ENCODE results near the gene BNC2.

The BNC2 gene

DNA sequence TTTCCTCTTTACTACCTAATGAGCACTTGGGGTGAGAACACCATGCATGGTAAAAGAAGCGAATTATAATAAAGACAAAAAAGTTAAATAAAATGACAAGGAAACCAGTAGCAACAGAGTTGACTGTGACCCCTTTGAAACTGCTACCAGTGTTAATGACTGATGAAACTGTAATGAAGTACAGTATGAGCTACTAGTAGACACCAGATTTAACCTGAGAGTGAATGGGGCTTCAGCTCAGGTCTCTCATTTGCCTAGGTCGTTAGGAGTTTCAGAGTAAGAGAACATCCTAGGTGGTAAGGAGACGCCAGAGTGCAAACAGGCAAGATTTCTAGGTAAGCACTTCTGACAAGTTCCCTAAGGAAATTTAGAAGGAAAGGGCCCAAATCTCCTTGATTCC, 346.4 kb downstream of the BNC2 start:
- DNase-seq (ENCODE audit: low read depth): no peak
- TF ChIP-seq, protein P1, sequence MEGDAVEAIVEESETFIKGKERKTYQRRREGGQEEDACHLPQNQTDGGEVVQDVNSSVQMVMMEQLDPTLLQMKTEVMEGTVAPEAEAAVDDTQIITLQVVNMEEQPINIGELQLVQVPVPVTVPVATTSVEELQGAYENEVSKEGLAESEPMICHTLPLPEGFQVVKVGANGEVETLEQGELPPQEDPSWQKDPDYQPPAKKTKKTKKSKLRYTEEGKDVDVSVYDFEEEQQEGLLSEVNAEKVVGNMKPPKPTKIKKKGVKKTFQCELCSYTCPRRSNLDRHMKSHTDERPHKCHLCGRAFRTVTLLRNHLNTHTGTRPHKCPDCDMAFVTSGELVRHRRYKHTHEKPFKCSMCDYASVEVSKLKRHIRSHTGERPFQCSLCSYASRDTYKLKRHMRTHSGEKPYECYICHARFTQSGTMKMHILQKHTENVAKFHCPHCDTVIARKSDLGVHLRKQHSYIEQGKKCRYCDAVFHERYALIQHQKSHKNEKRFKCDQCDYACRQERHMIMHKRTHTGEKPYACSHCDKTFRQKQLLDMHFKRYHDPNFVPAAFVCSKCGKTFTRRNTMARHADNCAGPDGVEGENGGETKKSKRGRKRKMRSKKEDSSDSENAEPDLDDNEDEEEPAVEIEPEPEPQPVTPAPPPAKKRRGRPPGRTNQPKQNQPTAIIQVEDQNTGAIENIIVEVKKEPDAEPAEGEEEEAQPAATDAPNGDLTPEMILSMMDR (conservative IDR thresholded peaks at IDR 0.05; ENCODE audit: low read depth, low read length): no peak
- no peak overlapping the region for H3K4me3 ChIP-seq (ENCODE audit: low read length)

DNA sequence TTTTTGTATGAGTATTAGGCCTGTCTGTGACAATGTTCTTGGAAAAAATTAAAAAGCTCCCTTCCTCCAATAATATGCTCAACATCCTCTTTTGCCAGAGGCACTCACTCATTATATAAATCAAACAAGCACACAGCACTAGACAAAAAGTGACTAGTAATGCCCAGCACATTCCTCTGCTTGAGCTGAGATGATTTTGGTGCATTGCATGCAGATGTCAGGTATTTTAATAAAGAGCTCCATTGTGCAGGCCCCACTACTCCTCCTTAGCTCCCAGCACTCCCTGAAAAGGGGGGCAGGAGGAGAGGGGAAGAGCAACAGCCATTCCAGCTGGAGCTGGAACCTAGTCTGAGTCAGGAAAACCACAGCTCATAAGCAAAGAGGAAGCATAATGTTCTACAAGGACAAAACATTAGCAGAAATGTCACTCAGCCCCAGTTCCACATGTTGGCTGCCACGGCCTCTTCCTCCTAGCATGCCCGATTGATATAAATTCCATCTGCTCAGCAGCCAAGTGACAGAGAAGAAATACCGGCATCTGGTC, 348.5 kb downstream of the BNC2 start:
- TF ChIP-seq, protein P1 (conservative IDR thresholded peaks at IDR 0.05; ENCODE audit: low read depth, low read length): no peak
- no peak overlapping the region for H3K4me3 ChIP-seq (ENCODE audit: low read length)
- peak; percentile 59 for DNase-seq (ENCODE audit: low read depth)

GRCh38 chr9:16519001-16519400, 351.5 kb downstream of the BNC2 start:
- no peak for DNase-seq (ENCODE audit: low read depth)
- TF ChIP-seq, protein P1 (conservative IDR thresholded peaks at IDR 0.05; ENCODE audit: low read depth, low read length): no peak
- no peak overlapping the region for H3K4me3 ChIP-seq (ENCODE audit: low read length)

DNA sequence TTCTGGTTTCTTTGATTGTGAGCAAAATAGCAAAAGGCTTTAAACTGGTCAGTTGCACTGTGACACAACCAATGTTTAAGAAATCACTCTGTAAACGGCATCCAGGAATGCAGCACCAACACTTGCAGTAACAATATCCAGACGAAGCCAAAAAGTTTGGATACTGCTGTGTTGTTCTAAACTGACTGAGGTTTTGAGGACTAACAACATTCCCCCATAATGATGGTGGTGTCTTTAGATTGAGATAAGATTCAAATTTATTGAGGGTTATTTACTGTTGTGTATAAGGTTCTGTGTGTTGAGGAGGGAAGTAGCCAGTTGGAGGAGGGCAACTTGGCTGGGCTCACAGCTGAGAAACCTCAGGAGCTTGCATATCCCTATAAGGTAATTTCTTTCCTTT, 353.6 kb downstream of the BNC2 start:
- TF ChIP-seq, protein P1 (conservative IDR thresholded peaks at IDR 0.05; ENCODE audit: low read depth, low read length): no peak
- H3K4me3 ChIP-seq (ENCODE audit: low read length): no peak overlapping the region
- no peak for DNase-seq (ENCODE audit: low read depth)

- no peak for DNase-seq (ENCODE audit: low read depth)
Observed at GRCh38 chr9:16515879-16516301, 354.6 kb downstream of the BNC2 start.

GRCh38 chr9:16515207-16515606, 355.3 kb downstream of the BNC2 start:
- DNase-seq (ENCODE audit: low read depth): peak; percentile 44
- TF ChIP-seq, protein P1 (conservative IDR thresholded peaks at IDR 0.05; ENCODE audit: low read depth, low read length): no peak
- H3K4me3 ChIP-seq (ENCODE audit: low read length): no peak overlapping the region

More at GRCh38 chr9:16515879-16516301, 354.6 kb downstream of the BNC2 start:
- H3K4me3 ChIP-seq (ENCODE audit: low read length): no peak overlapping the region
- TF ChIP-seq, protein P1 (conservative IDR thresholded peaks at IDR 0.05; ENCODE audit: low read depth, low read length): no peak

DNA sequence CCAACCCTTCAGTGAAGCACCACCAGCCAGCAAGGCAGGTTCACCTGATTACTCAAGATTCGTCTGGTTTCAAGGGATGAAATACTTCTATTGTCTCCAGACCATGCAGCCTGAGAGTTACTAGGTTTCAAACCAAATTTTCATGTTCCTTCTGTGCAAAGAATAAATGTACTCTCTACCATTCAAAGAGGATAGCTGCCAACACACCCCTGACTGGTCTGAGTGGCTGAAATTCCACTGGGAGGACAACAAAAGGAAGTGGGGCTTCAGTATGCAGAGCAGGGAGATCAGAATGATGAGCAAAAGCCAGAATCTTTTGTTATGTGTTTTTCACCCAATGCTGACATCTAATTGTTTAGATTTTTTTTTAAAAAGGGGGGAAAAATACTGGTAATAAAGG, 356.3 kb downstream of the BNC2 start:
- TF ChIP-seq, protein P1 (conservative IDR thresholded peaks at IDR 0.05; ENCODE audit: low read depth, low read length): no peak
- H3K4me3 ChIP-seq (ENCODE audit: low read length): no peak overlapping the region
- DNase-seq (ENCODE audit: low read depth): no peak
